Prostate gland (tissue), 2 donors: ENCODE measurements around the gene NTS. TPM values are rescaled to one million over a fixed set of nuclear protein-coding genes. Genes with fewer than 3 reads are reported as not detected.
A peak's percentile ranks its signal among the peaks of the same experiment; 100 is the strongest.

Source experiments
- DNase-seq: peaks from one replicate; pipeline ENCODE4 v3.0.0-alpha.2; 2019; ENCODE audit warnings: low spot score
- H3K27ac ChIP-seq, 2 donors: fragments of 200-600 bp; sonication (generic); 2 replicates each; pipeline ENCODE4 v1.5.1; 2017 to 2019
- H3K27me3 ChIP-seq: fragments of 200-600 bp; sonication (generic); replicated peaks from 2 replicates; pipeline ENCODE4 v1.5.1; 2019; ENCODE audit not compliant: insufficient read depth
- H3K36me3 ChIP-seq, 2 donors: fragments of 200-600 bp; sonication (generic); 1 replicate in 1 of 2; 2 replicates in 1 of 2; pipeline versions ENCODE4 v1.5.1 to v1.8.1; 2017 to 2019
- H3K4me1 ChIP-seq: fragments of 200-600 bp; sonication (generic); replicated peaks from 2 replicates; pipeline ENCODE4 v1.5.1; 2019
- H3K4me3 ChIP-seq, 2 donors: fragments of 200-600 bp; sonication (generic); 2 replicates each; pipeline ENCODE4 v1.5.1; 2017 to 2019
- H3K9me3 ChIP-seq: fragments of 200-600 bp; sonication (generic); 2 replicates; pipeline ENCODE4 v1.5.1; 2017
- POLR2A ChIP-seq: fragments of 450-650 bp; IDR thresholded peaks from one replicate; pipeline ENCODE4 v1.6.1; 2016; ENCODE audit warnings: antibody characterized with exemption, mild to moderate bottlenecking
- POLR2AphosphoS5 ChIP-seq: sonication (generic); formaldehyde crosslinking; IDR thresholded peaks from one replicate; pipeline ENCODE4 v1.6.1; 2017; ENCODE audit warnings: antibody characterized with exemption
- WGBS: methylation state at CpG from one replicate; pipeline ENCODE4 v1.1.5; 2018; 5-methylcytosine and 5-hydroxymethylcytosine counted together
- intact Hi-C: fragments of 100-400 bp; cut with DNase I; formaldehyde crosslinking; loops from one replicate; pipeline ENCODE4 v1.14.2; 2022
- total RNA-seq, 2 donors: library from RNA; depleted of rRNA; stranded (reverse); fragments of >200 nt; gene quantifications; one replicate each; pipeline ENCODE4 v1.1.0, GENCODE V29; 2016
- TF ChIP-seq, protein P1 (sequence below), 4 experiments: fragments of 200-600 bp in 2 of 4; fragments of 450-650 bp in 2 of 4; sonication (generic) in 2 of 4; IDR thresholded peaks; 1 replicate in 3 of 4; 2 replicates in 1 of 4; pipeline ENCODE4 v1.5.1; 2016 to 2019; ENCODE audit warnings: antibody characterized with exemption in 4 of 4, mild to moderate bottlenecking in 2 of 4, moderate library complexity in 2 of 4

NTS gene
- total RNA-seq, 2 donors from 2014 or later: 0.96 TPM; not detected in 1

DNA sequence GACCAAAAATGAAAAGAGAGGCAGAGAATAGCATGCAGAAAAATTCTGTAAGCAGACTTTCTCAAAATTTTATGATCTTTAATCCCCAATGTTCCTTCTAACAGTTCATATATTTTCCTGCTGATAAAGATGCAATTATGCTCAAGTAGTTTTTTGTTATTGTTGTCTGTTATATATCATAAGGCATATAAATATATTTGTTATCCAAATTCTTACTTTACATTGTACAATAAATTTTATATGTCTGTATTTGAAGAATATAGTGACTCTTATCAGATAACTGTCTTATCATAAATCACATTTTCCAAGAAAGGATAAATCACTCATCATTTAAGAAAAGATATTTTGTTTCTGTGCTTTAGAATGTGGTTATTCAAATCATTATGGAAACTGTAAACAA is 40.5 kb upstream of the NTS start:
- Histone ChIP-seq H3K4me1 (no peaks in the 10 kb centered on the region), H3K27ac (no peak overlapping the region), H3K4me3 (no peak overlapping the region), H3K27me3 (no peaks in the 10 kb centered on the region), H3K9me3 (no peaks in the 10 kb centered on the region), H3K36me3 (no peaks in the 10 kb centered on the region)
- DNase-seq: no peak
- intact Hi-C loops: no loop called here
- TF ChIP-seq POLR2A (no peak), POLR2AphosphoS5 (no peak)
- TF ChIP-seq, protein P1, sequence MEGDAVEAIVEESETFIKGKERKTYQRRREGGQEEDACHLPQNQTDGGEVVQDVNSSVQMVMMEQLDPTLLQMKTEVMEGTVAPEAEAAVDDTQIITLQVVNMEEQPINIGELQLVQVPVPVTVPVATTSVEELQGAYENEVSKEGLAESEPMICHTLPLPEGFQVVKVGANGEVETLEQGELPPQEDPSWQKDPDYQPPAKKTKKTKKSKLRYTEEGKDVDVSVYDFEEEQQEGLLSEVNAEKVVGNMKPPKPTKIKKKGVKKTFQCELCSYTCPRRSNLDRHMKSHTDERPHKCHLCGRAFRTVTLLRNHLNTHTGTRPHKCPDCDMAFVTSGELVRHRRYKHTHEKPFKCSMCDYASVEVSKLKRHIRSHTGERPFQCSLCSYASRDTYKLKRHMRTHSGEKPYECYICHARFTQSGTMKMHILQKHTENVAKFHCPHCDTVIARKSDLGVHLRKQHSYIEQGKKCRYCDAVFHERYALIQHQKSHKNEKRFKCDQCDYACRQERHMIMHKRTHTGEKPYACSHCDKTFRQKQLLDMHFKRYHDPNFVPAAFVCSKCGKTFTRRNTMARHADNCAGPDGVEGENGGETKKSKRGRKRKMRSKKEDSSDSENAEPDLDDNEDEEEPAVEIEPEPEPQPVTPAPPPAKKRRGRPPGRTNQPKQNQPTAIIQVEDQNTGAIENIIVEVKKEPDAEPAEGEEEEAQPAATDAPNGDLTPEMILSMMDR (IDR thresholded peaks at IDR 0.05): no peak

DNA sequence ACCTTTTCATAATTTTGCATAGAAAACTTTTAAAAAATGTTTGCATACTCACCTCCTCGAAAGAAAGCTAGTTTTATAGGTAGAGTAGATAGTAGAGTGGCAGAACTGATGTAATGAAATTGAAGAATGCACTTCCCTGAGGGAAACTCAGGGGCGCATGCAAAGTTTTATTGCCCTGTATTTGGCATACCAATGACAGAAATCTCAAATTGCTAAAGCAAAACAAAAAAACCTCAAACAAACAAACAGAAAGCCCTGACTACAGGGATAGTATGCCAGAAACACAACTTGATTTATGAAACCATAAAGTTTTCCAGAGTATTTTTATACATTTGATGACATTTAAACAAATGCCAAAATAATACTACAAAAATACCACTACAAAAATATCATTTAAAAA is 39.7 kb upstream of the NTS start:
- Histone ChIP-seq H3K4me3 (no peak overlapping the region), H3K9me3 (no peaks in the 10 kb centered on the region), H3K27me3 (no peaks in the 10 kb centered on the region), H3K27ac (no peak overlapping the region), H3K36me3 (no peaks in the 10 kb centered on the region), H3K4me1 (no peaks in the 10 kb centered on the region)
- 12% methylated on average over 2 of the region's 2 CpGs for WGBS
- intact Hi-C loops: no loop called here
- TF ChIP-seq POLR2A (no peak), POLR2AphosphoS5 (no peak)
- TF ChIP-seq, protein P1 (IDR thresholded peaks at IDR 0.05): no peak
- DNase-seq: no peak

DNA sequence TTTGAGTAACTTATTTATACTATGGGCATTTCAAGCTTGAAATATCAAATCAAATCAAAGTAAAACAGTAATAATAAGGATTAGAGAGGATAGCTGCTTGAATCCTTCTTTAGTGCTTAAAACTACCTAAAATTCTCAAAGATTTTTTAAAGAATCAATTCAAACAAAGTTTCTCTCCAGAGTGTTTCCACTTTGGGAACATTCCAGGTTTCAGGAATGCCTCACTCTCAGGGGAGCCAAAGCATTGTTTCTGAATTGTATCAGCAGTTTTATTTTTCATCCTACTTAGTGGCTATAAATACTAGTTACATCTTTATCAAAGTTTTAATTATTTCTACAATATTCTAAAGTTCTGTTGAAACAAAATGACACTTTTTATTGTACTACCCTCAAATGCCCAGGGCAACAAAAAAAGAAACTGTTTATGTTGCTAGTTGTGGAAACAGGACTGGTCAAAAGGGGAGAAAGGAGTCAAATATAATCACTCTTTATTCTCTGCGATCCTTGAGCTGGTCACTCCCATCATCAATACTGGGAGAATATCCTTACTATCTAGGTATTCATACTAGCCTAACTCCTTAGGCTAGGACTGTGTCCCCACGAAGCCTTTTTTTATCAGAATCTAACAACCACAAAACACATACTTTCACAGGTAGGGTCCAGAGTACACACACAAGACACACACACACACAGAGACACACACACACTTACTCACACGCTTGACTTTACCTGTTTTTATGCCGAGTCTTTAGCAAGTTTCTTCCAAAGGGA is 38.5 kb upstream of the NTS start:
- no peak for TF ChIP-seq POLR2A
- TF ChIP-seq POLR2AphosphoS5: no peak
- TF ChIP-seq, protein P1 (IDR thresholded peaks at IDR 0.05): no peak
- H3K4me3 ChIP-seq: peak overlapping the region; percentile 30 to 32
- no peaks in the 10 kb centered on the region for H3K36me3 ChIP-seq
- H3K27me3 ChIP-seq: no peaks in the 10 kb centered on the region
- H3K4me1 ChIP-seq: no peaks in the 10 kb centered on the region
- intact Hi-C loops: no loop called here
- WGBS: 8% methylated on average over 4 of the region's 4 CpGs
- H3K9me3 ChIP-seq: no peaks in the 10 kb centered on the region
- H3K27ac ChIP-seq: peak overlapping the region; percentile 57 to 70
- no peak for DNase-seq

DNA sequence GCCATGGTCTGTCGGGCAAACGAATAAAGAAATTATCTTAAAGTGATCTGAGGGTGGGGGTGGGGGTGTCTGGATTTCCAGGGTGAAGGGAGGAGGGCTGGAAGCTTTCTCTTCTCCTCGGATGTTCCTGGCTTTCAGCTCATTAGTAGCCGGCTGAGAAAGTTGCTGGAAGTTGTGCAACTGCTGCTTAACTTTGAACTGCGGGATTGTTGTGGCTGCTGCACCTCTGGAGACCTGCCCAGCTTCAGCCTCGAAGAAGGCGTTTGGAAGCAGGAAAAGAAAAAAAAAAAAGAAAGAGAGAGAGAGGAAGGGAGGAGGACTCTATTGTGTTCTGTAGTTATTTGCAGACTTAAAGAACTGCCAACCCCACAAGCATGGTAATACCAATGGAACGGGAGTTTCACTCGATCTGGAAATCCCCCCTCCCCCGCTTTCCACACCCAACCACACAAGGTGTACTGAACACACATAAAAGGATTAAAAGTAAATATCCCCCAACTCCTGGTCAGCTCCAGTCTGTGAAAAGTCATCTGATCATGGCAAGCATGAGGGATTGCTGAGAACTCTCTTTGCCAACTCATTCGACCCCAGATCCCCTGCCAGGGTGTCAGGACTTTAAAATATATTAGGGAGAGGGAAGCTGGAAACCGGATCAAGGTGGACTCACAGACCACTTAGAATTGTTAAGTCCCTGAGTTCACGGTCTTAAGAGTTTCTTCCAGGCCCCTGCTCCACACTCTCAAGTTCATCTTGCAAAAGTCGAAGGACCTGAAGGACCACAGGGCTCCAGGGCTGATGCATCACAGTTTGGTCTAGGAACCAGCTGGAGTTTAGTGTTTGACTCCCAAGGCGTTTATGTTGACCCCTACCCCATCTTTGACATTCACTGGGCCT is 37.7 kb upstream of the NTS start, which contains the start of gene RASSF9:
TSS of gene RASSF9 (minus strand) at position 213 of the 894 bp plus-strand sequence. CDS start at position 5, 208 bp downstream.
- Histone ChIP-seq H3K27me3 (no peaks in the 10 kb centered on the region), H3K27ac (peak within 1 kb of the TSS; percentile 57 to 70), H3K36me3 (no peaks in the 10 kb centered on the region), H3K4me1 (no peaks in the 10 kb centered on the region), H3K4me3 (peak within 1 kb of the TSS; percentile 30 to 32), H3K9me3 (no peaks in the 10 kb centered on the region)
- DNase-seq: peak; percentile 68
- 17% methylated on average over 15 of the region's 15 CpGs for WGBS
- intact Hi-C loops: no loop called here
- TF ChIP-seq POLR2AphosphoS5 (peak; percentile 44), POLR2A (no peak)

DNA sequence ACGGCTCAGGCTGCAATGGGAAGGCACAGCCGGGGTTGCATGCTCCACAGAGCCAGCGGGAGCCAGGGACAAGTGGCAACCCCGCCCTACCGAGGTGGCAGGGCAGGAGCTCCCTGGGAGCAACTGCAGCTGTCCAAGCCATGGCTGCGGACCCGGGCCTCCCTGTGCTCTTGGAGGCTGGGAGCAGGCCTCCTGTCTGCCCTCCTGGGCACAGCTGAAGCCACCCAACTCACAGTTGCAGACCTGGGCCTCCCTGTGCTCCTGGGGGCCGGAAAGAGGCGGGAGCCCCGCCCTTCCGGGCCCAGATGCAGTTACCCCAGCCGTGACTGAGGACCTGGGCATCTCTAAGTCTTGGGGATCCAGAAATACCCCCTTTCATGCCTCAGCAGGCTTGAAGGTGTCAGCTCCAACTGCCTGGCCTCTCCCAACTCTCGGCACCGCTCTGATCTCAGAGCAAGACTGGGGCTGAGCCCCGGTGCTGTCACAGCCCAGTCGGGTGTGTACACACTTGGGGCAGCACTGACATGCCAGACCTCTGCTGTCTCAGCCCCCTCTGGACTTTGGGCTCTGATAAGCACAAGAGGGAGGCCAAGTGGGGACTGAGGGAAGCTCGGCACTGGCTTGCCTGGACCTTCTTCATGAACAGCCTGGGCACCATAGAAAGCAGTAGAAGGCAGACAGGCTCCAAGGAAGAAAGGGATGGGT is 30.3 kb upstream of the NTS start:
- intact Hi-C loops: no loop called here
- Histone ChIP-seq H3K27me3 (no peaks in the 10 kb centered on the region), H3K9me3 (no peaks in the 10 kb centered on the region), H3K4me3 (no peak overlapping the region), H3K36me3 (no peaks in the 10 kb centered on the region), H3K27ac (no peak overlapping the region), H3K4me1 (no peaks in the 10 kb centered on the region)
- WGBS: 87% methylated on average over 14 of the region's 17 CpGs
- no peak for DNase-seq
- no peak for TF ChIP-seq POLR2AphosphoS5
- TF ChIP-seq POLR2A: no peak
- TF ChIP-seq, protein P1 (IDR thresholded peaks at IDR 0.05): no peak
